Colonic mucosa (tissue), 4 donors: ENCODE results near the gene GNG11. TPM values are rescaled to one million over a fixed set of nuclear protein-coding genes. Genes with fewer than 3 reads are reported as not detected.
A peak's percentile ranks its signal among the peaks of the same experiment; 100 is the strongest.

Experiments
- DNase-seq: peaks from one replicate; pipeline ENCODE4 v3.0.0-alpha.2; 2020
- H3K27ac ChIP-seq: fragments of 200-600 bp; one replicate; pipeline ENCODE4 v1.8.0; 2021
- H3K27me3 ChIP-seq: fragments of 200-600 bp; one replicate; pipeline ENCODE4 v1.8.0; 2021
- H3K36me3 ChIP-seq: fragments of 200-600 bp; one replicate; pipeline ENCODE4 v1.8.0; 2021
- H3K4me1 ChIP-seq: fragments of 200-600 bp; one replicate; pipeline ENCODE4 v1.8.0; 2021; ENCODE audit warnings: mild to moderate bottlenecking
- H3K4me3 ChIP-seq: fragments of 200-600 bp; one replicate; pipeline ENCODE4 v1.8.0; 2021
- H3K9ac ChIP-seq, 2 donors: one replicate each; pipeline ENCODE4 v1.7.0; 2013; ENCODE audit warnings: control low read depth in 2 of 2, low read depth in 2 of 2, low read length in 2 of 2
- H3K9me3 ChIP-seq: fragments of 200-600 bp; one replicate; pipeline ENCODE4 v1.8.0; 2021
- CTCF ChIP-seq: fragments of 200-600 bp; IDR thresholded peaks from one replicate; pipeline ENCODE4 v1.8.0; 2022; ENCODE audit warnings: antibody characterized with exemption, mild to moderate bottlenecking
- intact Hi-C: fragments of 100-400 bp; cut with DNase I; formaldehyde crosslinking; loops from one replicate; pipeline ENCODE4 v1.14.1; 2022
- total RNA-seq, 2 donors: library from RNA; stranded (reverse); fragmentation: NEBNext Ultra II Directional in 1 of 2; extraction: Animal tissue kit (Norgen Biotek cat#: 25700) in 1 of 2; gene quantifications; one replicate each; pipeline ENCODE4 v1.2.1, GENCODE V29; 2021
- donor health status: healthy.
- donor health status: DM: no; HTN: no; CAD: no.
- donor health status: DM: no; HTN: no; CAD: no.

GNG11 gene
- 1 to 10 TPM; 2.1 to 4.1 TPM for total RNA-seq

- H3K4me1 ChIP-seq = no peaks in the 10 kb centered on the region
- intact Hi-C loops = no loop called here
- H3K27me3 ChIP-seq = no peaks in the 10 kb centered on the region
- no peaks in the 10 kb centered on the region for H3K9me3 ChIP-seq
- peak; percentile 35 for DNase-seq
- H3K36me3 ChIP-seq = no peaks in the 10 kb centered on the region
- H3K27ac ChIP-seq = peak within 1 kb of the TSS; percentile 71
- peak within 1 kb of the TSS; percentile 21 to 76 for H3K9ac ChIP-seq
- TF ChIP-seq CTCF = no peak
- H3K4me3 ChIP-seq = peak within 1 kb of the TSS; percentile 44
Observed at GRCh38 chr7:93921607-93922566, at the start of gene GNG11. Gene GNG11, plus strand, starts transcription at chr7:93921735. Its CDS starts 403 bp downstream, at chr7:93922138.

GRCh38 chr7:93873998-93874574 is 47.4 kb upstream of the GNG11 start:
- no peak overlapping the region for H3K4me3 ChIP-seq
- H3K36me3 ChIP-seq = no peaks in the 10 kb centered on the region
- H3K4me1 ChIP-seq = no peaks in the 10 kb centered on the region
- no peaks in the 10 kb centered on the region for H3K9me3 ChIP-seq
- intact Hi-C loops = no loop called here
- no peak for DNase-seq
- no peak for TF ChIP-seq CTCF
- no peak overlapping the region for H3K9ac ChIP-seq
- H3K27ac ChIP-seq = no peak overlapping the region
- no peaks in the 10 kb centered on the region for H3K27me3 ChIP-seq

- Histone ChIP-seq H3K27ac (no peak overlapping the region), H3K9me3 (no peaks in the 10 kb centered on the region), H3K4me1 (no peaks in the 10 kb centered on the region), H3K36me3 (no peaks in the 10 kb centered on the region), H3K9ac (no peak overlapping the region), H3K4me3 (no peak overlapping the region), H3K27me3 (no peaks in the 10 kb centered on the region)
- no peak for TF ChIP-seq CTCF
- DNase-seq = no peak
- intact Hi-C loops = no loop called here
Observed at GRCh38 chr7:93877742-93878141, 43.8 kb upstream of the GNG11 start.

- H3K36me3 ChIP-seq = no peaks in the 10 kb centered on the region
- intact Hi-C loops = no loop called here
- no peaks in the 10 kb centered on the region for H3K9me3 ChIP-seq
- H3K27ac ChIP-seq = no peak overlapping the region
- no peak overlapping the region for H3K4me3 ChIP-seq
- no peaks in the 10 kb centered on the region for H3K4me1 ChIP-seq
- no peaks in the 10 kb centered on the region for H3K27me3 ChIP-seq
- no peak for TF ChIP-seq CTCF
- no peak overlapping the region for H3K9ac ChIP-seq
- DNase-seq = no peak
Observed at GRCh38 chr7:93879356-93879755, 42.2 kb upstream of the GNG11 start.

GRCh38 chr7:93882468-93882867 is 39.1 kb upstream of the GNG11 start:
- Histone ChIP-seq H3K9ac (no peak overlapping the region), H3K4me3 (no peak overlapping the region), H3K4me1 (no peaks in the 10 kb centered on the region), H3K27ac (no peak overlapping the region), H3K27me3 (no peaks in the 10 kb centered on the region), H3K36me3 (no peaks in the 10 kb centered on the region), H3K9me3 (no peaks in the 10 kb centered on the region)
- intact Hi-C loops = no loop called here
- no peak for DNase-seq
- no peak for TF ChIP-seq CTCF
